Heart right ventricle (tissue), 16 donors: ENCODE measurements around the gene CTNND2. TPM values are rescaled to one million over a fixed set of nuclear protein-coding genes. Genes with fewer than 3 reads are reported as not detected.

Experiments used
- ATAC-seq, 8 donors: fragments of 200-7000 bp; cut with Tn5 transposase; one replicate each; pipeline ENCODE4 v1.9.1; 2020; ENCODE audit warnings: mild to moderate bottlenecking in 8 of 8, moderate library complexity in 8 of 8, moderate number of reproducible peaks in 1 of 8
- DNase-seq, 2 donors: peaks; one replicate each; pipeline ENCODE4 v3.0.0-alpha.2; 2020
- H3K27ac ChIP-seq, 10 donors: fragments of 200-600 bp; sonication (generic) in 2 of 10; one replicate each; pipeline versions ENCODE4 v1.5.0 to v1.8.0; 2020 to 2022; ENCODE audit warnings: mild to moderate bottlenecking in 3 of 10
- H3K27me3 ChIP-seq, 7 donors: fragments of 200-600 bp; one replicate each; pipeline ENCODE4 v1.8.0; 2021 to 2022; ENCODE audit warnings: mild to moderate bottlenecking in 2 of 7
- H3K36me3 ChIP-seq, 9 donors: fragments of 200-600 bp; sonication (generic) in 1 of 9; one replicate each; pipeline versions ENCODE4 v1.5.0 to v1.8.0; 2020 to 2022; ENCODE audit warnings: mild to moderate bottlenecking in 2 of 9
- H3K4me1 ChIP-seq, 9 donors: fragments of 200-600 bp; sonication (generic) in 1 of 9; one replicate each; pipeline versions ENCODE4 v1.5.0 to v1.8.0; 2020 to 2022; ENCODE audit warnings: mild to moderate bottlenecking in 4 of 9
- H3K4me3 ChIP-seq, 10 donors: fragments of 200-600 bp; sonication (generic) in 2 of 10; one replicate each; pipeline versions ENCODE4 v1.5.0 to v1.8.0; 2020 to 2022; ENCODE audit warnings: mild to moderate bottlenecking in 7 of 10, moderate library complexity in 2 of 10
- H3K9me3 ChIP-seq, 11 donors: fragments of 200-600 bp in 10 of 11; sonication (generic) in 2 of 11; one replicate each; pipeline versions ENCODE4 v1.5.0 to v1.8.0; 2013 to 2022; ENCODE audit warnings: mild to moderate bottlenecking in 2 of 11, control low read depth in 1 of 11, moderate library complexity in 1 of 11
- CTCF ChIP-seq, 9 donors: fragments of 200-600 bp; sonication (generic) in 2 of 9; IDR thresholded peaks; one replicate each; pipeline versions ENCODE4 v1.5.0 to v1.8.0; 2021 to 2022; ENCODE audit warnings: antibody characterized with exemption in 9 of 9, mild to moderate bottlenecking in 5 of 9, moderate library complexity in 1 of 9
- WGBS, 2 donors: extraction: QIAGEN DNeasy Blood & Tissue Kit; methylation state at CpG; one replicate each; pipeline ENCODE4 v1.1.7; 2013; ENCODE audit warnings: inconsistent platforms in 1 of 2; 5-methylcytosine and 5-hydroxymethylcytosine counted together
- intact Hi-C, 10 donors: fragments of 100-400 bp; cut with DNase I; formaldehyde crosslinking; loops; one replicate each; pipeline versions ENCODE4 v1.11.1 to v1.14.2; 2022
- polyA plus RNA-seq, 2 donors: library from polyadenylated mRNA; stranded (reverse); fragments of 200-250 nt; gene quantifications; one replicate each; pipeline ENCODE4 v1.2.3, GENCODE V29; 2013
- total RNA-seq, 10 donors: library from RNA; stranded (reverse); fragmentation: NEBNext Ultra II Directional in 3 of 10; extraction: Animal tissue kit (Norgen Biotek cat#: 25700) in 3 of 10; gene quantifications; one replicate each; pipeline versions ENCODE4 v1.2.1 to v1.2.4, GENCODE V29; 2021 to 2023
- donor health status: Arrhythmogenic right ventricular cardiomyopathy.
- donor health status: ischemic (EF 13 %, LVEDD 7.1; RV severe dilation, severe dysfunction).
- donor health status: healthy with polysubstance abuse.
- donor health status: DM: no; HTN: yes; CAD: no.
- donor health status: DM: no; HTN: no; CAD: no.
- donor health status: ischemic (EF 25% LVEDD 6.9; RV normal size, moderate dysfunction).
- donor health status: ischemic (EF 25% LVEDD 5.7; RV mildly dilated, moderate dysfunction).
- donor health status: healthy.
- donor health status: DM: yes; HTN: yes; CAD: no.
- donor health status: Ischemic cardiomyopathy.
- donor health status: ischemic (EF 35%, LVEDD 5.7; RV mildly dilated, moderate dysfunction).
- donor health status: nonischemic (EF 11% LVEDD 7.7; RV severe dilation, severe dysfunction).
- donor health status: DM: yes; HTN: yes; CAD: no.
- donor health status: PGD.
- donor health status: ischemic (EF 29% LVEDD 5.4; RV normal size, mild dysfunction).
- donor health status: nonischemic (EF 23%, LVEDD 6.1; RV moderate dilation, normal function).

CTNND2 gene
- total and polyA plus RNA-seq, 12 donors = 1.1 to 29.6 (median 9.9) TPM

- 69 to 75% methylated on average over 3 of the region's 3 CpGs for WGBS, 2 donors
- no peak for DNase-seq
- no peaks in the 10 kb centered on the region for H3K4me1 ChIP-seq
- ATAC-seq = no peak
- no peaks in the 10 kb centered on the region for H3K36me3 ChIP-seq
- no peaks in the 10 kb centered on the region for H3K27me3 ChIP-seq
- TF ChIP-seq CTCF (IDR thresholded peaks at IDR 0.05) = no peak
- intact Hi-C loops = no loop called here
- H3K27ac ChIP-seq = no peak overlapping the region
- H3K4me3 ChIP-seq = no peak overlapping the region
- peaks cover 0 to 4% (median 0%) of the 10 kb centered on the region in 11 donors for H3K9me3 ChIP-seq
Measured at GRCh38 chr5:11227064-11227463, 677.2 kb downstream of the CTNND2 start.

- Histone ChIP-seq H3K9me3 (no peaks in the 10 kb centered on the region), H3K27ac (no peak overlapping the region), H3K36me3 (no peaks in the 10 kb centered on the region), H3K4me3 (no peak overlapping the region), H3K27me3 (no peaks in the 10 kb centered on the region), H3K4me1 (no peaks in the 10 kb centered on the region)
- 48 to 50% methylated on average over 1 of the region's 1 CpG for WGBS, 2 donors
- DNase-seq (no peak), ATAC-seq (no peak)
- TF ChIP-seq CTCF (IDR thresholded peaks at IDR 0.05) = no peak
- intact Hi-C loops = no loop called here
Measured at GRCh38 chr5:11224436-11225187, 679.6 kb downstream of the CTNND2 start.

- H3K4me1 ChIP-seq = no peaks in the 10 kb centered on the region
- DNase-seq (no peak), ATAC-seq (no peak)
- no peak overlapping the region for H3K4me3 ChIP-seq
- no peaks in the 10 kb centered on the region for H3K36me3 ChIP-seq
- WGBS, 2 donors = 82 to 87% methylated on average over 5 of the region's 5 CpGs
- intact Hi-C loops = no loop called here
- no peak for TF ChIP-seq CTCF (IDR thresholded peaks at IDR 0.05)
- no peaks in the 10 kb centered on the region for H3K27me3 ChIP-seq
- no peak overlapping the region for H3K27ac ChIP-seq
- H3K9me3 ChIP-seq = no peaks in the 10 kb centered on the region
Measured at GRCh38 chr5:11222169-11222568, 682.1 kb downstream of the CTNND2 start.

- DNase-seq (no peak), ATAC-seq (no peak)
- TF ChIP-seq CTCF (IDR thresholded peaks at IDR 0.05) = no peak
- H3K36me3 ChIP-seq = no peaks in the 10 kb centered on the region
- intact Hi-C loops = no loop called here
- no peak overlapping the region for H3K4me3 ChIP-seq
- 70 to 74% methylated on average over 7 of the region's 7 CpGs for WGBS, 2 donors
- no peak overlapping the region for H3K27ac ChIP-seq
- H3K4me1 ChIP-seq = no peaks in the 10 kb centered on the region
- peaks cover 0 to 9% (median 0%) of the 10 kb centered on the region in 11 donors for H3K9me3 ChIP-seq
- H3K27me3 ChIP-seq = peaks cover 0 to 7% (median 0%) of the 10 kb centered on the region in 7 donors
Measured at GRCh38 chr5:11214864-11215644, 689.2 kb downstream of the CTNND2 start.
